HG02938 (cell line): Measurements from ENCODE around the gene BSDC1.
A peak's percentile ranks its signal among the peaks of the same experiment; 100 is the strongest.
"Not testable (repeated sequence)": the region's sequence is repeated elsewhere in the genome, so short reads cannot be mapped to it uniquely, and the experiment has no call there.

Experiments used
- ATAC-seq: cut with Tn5 transposase; IDR thresholded peaks from one replicate; pipeline ENCODE4 v1.9.1; 2021; ENCODE audit warnings: mild to moderate bottlenecking, moderate library complexity; ENCODE audit not compliant: unreplicated experiment

BSDC1 gene

GRCh38 chr1:32361308-32361673, 33.0 kb downstream of the BSDC1 start:
- ATAC-seq = no peak

DNA sequence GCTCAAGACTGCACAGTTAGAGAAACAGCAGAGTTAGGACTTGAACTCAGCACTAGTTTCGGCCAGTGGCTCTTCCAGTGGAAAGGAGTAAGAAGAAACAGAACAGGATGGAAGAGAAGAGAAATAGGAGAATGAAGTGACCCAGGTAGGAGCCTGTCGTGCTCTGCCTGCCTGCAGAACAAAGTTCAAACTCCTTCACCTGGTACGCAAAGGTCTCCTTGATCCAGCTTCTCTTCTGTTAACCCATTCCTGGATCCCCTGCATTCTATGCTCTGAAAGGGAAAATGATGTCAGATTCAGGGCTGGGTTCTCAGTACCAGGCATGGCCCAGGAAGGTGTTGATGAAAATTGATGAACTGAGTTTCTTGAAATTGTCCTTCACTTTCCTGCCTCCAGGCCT, 35.8 kb downstream of the BSDC1 start:
- ATAC-seq = no peak

DNA sequence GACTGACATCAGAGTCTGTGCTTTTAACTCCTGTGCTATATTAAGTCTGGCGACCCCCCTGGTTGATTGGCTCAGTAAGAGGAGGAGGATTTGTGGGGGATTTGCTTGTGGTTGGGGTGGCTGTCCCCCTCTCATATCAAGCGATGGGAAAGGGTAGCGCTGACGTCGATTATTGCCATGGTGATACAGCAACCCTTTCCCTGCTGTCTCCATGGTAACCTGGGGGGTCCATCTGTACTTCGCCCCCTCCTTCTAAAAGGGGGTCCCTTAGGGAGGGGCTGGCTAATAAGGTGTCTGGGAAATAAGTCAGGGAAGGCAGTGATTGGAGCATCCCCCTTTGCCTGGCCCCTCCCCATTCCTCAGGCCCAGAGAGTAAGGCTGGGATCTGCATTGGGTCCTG, 36.6 kb downstream of the BSDC1 start:
- ATAC-seq = no peak

GRCh38 chr1:32356478-32356877, 37.8 kb downstream of the BSDC1 start:
- no peak for ATAC-seq

DNA sequence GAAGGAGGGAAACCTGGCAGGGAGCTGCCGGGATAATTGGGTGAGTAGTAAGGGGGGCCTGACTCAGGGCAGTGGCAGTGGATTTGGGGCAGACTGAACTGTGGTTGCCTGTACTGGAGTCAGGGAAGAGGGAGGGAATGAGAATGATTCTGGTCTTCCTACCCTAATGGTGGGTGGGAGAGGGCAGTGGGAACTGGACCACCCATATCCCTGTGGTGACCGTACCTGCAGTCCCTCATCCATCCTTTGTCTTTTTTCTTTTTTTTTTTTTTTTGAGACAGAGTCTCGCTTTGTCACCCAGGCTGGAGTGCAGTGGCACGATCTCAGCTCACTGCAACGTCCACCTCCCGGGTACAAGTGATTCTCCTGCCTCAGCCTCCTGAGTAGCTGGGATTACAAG, 38.5 kb downstream of the BSDC1 start:
- ATAC-seq = not testable (repeated sequence)

DNA sequence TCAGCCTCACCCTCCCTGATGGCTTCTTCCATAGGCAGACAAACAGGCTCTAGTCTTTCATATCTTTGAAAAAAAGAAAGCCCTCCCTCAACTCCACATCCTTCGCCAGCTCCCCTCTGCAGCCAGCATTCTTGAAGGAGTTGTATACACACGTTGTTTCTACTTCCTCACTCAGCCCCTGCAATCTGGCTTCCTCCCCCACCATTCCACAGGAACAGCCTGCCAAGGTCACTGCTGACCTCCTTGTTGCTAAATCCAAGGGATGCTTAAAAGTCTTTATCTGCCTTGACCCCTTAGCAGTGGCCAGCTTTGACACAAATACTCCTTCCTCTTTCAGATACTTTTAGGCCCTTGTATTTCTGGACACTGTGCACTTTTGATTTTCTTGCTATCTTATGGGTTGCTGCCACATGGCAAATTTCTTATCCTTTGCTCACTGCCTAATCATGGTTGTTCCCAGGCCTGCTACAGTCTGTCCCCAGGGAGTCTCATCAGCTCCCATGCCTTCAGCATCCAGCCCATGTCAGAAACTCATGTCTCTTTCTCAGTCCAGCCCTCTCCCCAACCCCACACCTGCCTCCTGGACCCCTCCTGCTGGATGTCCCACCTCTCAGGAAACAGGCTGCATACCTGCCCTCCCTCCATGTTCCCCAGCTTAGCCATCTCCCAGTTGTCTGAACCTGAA, 40.2 kb downstream of the BSDC1 start:
- no peak for ATAC-seq

DNA sequence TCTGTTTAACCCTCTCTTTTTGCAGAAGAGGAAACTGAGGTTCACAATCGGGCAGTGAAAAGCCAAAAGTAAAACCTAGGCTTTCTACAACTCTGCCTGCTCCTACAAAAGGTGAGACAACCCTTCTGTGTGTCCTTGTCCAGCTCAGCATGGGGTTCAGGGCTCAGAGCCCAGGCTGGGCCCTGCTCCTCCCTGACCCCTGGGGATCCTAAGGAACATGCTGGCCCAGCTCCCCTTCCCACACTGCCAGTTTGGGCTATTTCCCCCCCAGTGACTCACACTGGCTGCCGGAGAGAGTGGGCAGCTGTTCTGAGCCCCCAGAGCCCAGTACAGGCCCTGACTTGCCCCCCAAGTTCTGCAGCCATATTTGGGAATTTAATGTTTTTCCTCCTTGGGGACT, 40.8 kb downstream of the BSDC1 start:
- no peak for ATAC-seq

GRCh38 chr1:32352831-32353383, 41.3 kb downstream of the BSDC1 start:
- ATAC-seq = no peak

DNA sequence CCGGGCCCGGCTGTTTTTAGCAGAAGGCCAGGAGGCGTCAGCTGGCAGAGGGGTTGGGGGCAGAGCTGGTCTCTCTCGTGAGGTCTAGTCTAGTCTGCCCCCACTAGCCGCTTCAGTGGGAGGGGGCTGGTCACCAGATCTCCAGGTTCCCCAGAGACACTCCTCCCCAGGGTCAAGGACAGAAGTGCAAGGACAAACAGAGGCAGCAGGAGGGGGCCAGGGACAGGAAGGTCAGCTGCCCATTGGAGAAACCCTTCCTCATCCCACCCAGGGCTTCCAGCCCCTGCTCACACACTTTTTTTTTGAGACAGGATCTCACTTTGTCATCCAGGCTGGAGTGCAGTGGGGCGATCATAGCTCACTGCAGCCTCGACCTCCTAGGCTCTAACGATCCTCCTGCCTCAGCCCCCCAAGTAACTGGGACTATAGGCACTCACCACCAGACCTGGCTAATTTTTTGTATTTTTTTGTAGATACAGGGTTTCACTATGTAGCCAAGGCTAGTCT, 41.9 kb downstream of the BSDC1 start:
- no peak for ATAC-seq

- ATAC-seq = peak; percentile 68
Observed at GRCh38 chr1:32351399-32352238, 42.6 kb downstream of the BSDC1 start.

DNA sequence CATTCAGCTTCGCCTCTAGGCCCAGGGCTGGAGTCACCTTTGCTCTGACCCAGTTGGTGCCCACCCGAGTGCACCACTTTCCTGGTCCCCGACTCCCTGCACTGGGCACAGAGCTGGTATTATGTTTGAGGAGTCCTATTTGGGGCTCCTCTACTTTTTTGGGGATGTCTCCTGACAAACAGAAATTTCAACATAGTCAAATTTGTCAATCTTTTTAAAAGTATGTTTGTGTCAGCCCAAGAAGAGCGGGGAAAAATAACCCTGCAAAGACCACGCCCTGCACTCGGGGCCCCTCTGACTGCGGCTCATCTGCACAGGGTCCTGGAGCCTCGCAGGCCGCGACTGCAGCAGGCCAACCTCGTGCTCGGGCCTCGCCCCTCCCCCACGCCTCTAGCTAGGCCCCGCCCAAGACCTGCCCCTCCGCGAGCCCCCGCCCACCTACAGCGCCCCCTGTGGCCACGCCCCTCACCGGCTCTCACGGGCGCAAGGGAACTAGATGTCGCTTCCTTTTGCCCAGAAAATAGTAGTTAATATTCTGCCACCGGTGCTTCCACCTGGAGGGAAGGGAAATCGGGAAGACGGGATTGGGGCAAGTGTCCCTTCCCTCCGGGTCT, 43.3 kb downstream of the BSDC1 start:
- peak; percentile 17 for ATAC-seq

GRCh38 chr1:32349211-32349708, 45.0 kb downstream of the BSDC1 start:
- ATAC-seq = no peak

DNA sequence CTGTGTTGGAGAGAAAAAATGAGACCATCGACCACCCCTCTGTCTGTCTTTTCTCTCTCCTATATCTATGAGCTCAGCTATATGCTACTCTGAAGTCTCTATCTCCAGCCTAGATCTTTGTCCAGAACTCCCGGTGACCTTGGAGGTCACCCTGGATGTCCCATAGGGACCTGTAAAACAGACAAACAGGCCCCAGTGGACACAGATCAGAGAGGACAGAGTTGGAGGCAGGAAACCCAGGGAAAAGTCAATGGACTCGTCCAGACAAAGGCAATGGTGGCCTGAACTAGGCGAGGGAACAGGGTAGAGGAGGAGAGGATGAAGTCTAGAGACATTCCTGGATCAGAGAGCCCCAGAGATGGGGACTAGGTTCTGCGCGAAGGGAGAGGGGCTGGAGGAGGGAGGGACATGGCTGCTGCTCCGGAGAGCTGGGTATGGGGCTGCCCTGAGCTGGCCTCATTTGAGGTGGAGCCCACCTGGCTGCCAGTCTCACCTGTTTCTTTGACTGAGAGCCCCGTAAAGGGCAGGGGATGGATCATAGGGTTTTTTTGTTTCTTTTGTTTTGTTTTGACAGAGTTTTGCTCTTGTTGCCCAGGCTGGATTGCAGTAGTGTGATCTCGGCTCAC, 47.6 kb downstream of the BSDC1 start:
- no peak for ATAC-seq

- ATAC-seq = no peak
Observed at GRCh38 chr1:32345289-32345827, 48.9 kb downstream of the BSDC1 start.

DNA sequence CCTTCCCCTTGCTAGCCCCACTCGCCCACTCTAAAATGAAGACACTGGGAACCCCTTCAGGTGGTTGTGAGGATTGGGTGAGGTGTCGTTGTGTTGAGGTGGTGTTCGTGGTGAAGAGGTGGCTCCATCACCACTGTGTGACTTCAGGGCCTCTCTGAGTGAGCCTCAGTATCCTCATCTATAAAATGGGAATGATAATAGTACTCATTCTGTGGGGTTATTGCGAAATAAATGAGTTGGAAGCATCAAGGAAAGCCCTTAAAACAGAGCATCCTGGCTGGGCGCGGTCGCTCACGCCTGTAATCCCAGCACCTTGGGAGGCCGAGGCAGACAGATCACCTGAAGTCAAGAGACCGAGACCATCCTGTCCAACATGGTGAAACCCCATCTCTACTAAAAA, 51.5 kb downstream of the BSDC1 start:
- no peak for ATAC-seq

- ATAC-seq = no peak
Observed at GRCh38 chr1:32341971-32342370, 52.3 kb downstream of the BSDC1 start.

DNA sequence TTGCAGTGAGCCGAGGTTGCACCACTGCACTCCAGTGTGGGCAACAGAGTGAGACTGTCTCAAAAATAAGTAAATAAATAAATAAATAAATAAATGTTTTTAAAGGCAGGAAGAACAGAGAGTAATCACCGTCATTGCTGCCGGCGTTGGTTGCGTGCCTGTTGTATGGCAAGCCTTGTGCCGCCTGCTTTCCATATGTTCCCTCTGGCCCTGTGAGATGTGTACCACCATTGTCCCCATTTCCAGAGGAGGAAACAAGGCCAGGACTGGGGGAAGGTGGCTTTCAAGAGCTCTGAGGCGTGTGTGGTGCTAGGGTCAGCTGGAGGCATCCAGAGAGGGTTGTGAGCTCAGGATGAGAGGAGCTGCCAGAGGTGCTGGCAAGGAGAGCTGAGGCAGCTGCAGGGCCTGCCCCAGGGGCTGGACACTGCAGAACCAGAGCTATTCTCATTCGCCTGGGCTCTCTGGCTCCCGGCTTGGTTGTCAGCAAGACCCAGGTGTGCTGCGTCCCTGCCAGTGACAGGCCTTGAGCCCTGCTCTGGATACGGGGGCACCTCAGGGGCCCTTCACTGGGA, 53.0 kb downstream of the BSDC1 start:
- ATAC-seq = no peak

DNA sequence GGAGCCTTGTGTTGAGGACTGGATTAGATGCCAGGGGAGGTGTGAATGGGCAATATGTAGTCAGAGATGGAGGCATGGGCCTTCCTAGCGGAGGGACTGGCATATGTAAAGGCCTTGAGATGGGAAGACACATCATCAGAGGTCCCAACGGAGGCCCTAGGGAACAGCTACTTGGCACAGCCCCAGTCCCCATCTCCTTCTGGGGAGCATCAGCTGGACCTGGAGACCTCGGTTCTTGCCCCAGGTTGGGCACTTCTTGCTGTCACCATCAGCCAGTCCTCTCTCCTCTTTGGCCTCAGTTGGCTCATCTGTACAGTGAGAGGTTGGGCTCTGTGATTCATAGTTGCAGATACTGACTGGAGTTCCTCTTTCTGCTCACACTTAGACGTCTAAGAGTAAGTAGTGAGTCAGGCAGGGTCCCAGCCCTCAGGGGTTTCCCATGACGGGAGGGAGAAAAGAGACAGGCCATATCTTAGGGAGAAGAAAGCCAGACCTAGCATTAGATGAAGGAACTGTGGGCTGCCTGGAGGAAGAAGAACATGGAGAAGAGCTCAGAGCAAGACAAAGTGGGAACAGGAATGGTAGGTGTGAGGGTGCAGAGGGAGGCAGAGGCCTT, 54.8 kb downstream of the BSDC1 start:
- ATAC-seq = no peak

- no peak for ATAC-seq
Observed at GRCh38 chr1:32338637-32339145, 55.5 kb downstream of the BSDC1 start.
